WTC11 (cell line): ENCODE measurements around the gene UNCX. TPM values are rescaled to one million over a fixed set of nuclear protein-coding genes. Genes with fewer than 3 reads are reported as not detected.

Source experiments
- ATAC-seq: fragments of 200-7000 bp; cut with Tn5 transposase; 2 replicates; pipeline ENCODE4 v1.10.0; 2021; ENCODE audit warnings: mild to moderate bottlenecking, moderate library complexity
- CTCF ChIA-PET: fragments of 300-600 bp; sonication (Branson Sonifier 250); formaldehyde crosslinking; loops from one replicate; lab custom pipeline; 2021; ENCODE audit warnings: antibody characterized with exemption; lab: Charles Lee
- POLR2A ChIA-PET: fragments of 350-600 bp; sonication (Branson Sonifier 250); formaldehyde crosslinking; loops from one replicate; lab custom pipeline; 2021; ENCODE audit warnings: antibody characterized with exemption; lab: Charles Lee
- DNase-seq: peaks from one replicate; pipeline ENCODE4 v3.0.0; 2021; ENCODE audit warnings: low spot score
- H3K27ac Mint-ChIP-seq: 2 replicates; pipeline ENCODE4 v1.8.0; 2021; ENCODE audit warnings: mixed read lengths
- H3K27me3 Mint-ChIP-seq: 2 replicates; pipeline ENCODE4 v1.8.0; 2021; ENCODE audit warnings: low read depth, mild to moderate bottlenecking, moderate library complexity, mixed read lengths
- H3K36me3 Mint-ChIP-seq: 2 replicates; pipeline ENCODE4 v1.8.0; 2021; ENCODE audit warnings: mixed read lengths
- H3K4me1 Mint-ChIP-seq: 2 replicates; pipeline ENCODE4 v1.8.0; 2022; ENCODE audit warnings: mixed read lengths
- H3K4me3 Mint-ChIP-seq: 2 replicates; pipeline ENCODE4 v1.8.0; 2021; ENCODE audit warnings: mild to moderate bottlenecking, moderate library complexity, mixed read lengths
- H3K9me3 Mint-ChIP-seq: 2 replicates; pipeline ENCODE4 v1.8.0; 2021; ENCODE audit warnings: mixed read lengths
- ATF6 ChIP-seq: sonication (generic); formaldehyde crosslinking; IDR thresholded peaks from 2 replicates; pipeline ENCODE4 v1.8.1; 2023; ENCODE audit warnings: mild to moderate bottlenecking, missing genetic modification reagents
- IRF1 ChIP-seq: sonication (generic); formaldehyde crosslinking; IDR thresholded peaks from 2 replicates; pipeline ENCODE4 v1.8.0; 2023; ENCODE audit warnings: missing genetic modification reagents
- JAZF1 ChIP-seq: fragments of 250-450 bp; sonication (Bioruptor Pico); IDR thresholded peaks from 2 replicates; pipeline ENCODE4 v1.9.0; 2021; ENCODE audit warnings: moderate library complexity, mild to moderate bottlenecking, inconsistent platforms
- SMAD4 ChIP-seq: sonication (generic); formaldehyde crosslinking; IDR thresholded peaks from 2 replicates; pipeline ENCODE4 v1.8.0; 2022; ENCODE audit warnings: mild to moderate bottlenecking, missing genetic modification reagents
- ZBTB21 ChIP-seq: sonication (generic); formaldehyde crosslinking; IDR thresholded peaks from 2 replicates; pipeline ENCODE4 v1.8.1; 2023; ENCODE audit warnings: mild to moderate bottlenecking, missing genetic modification reagents, borderline replicate concordance
- ZNF263 ChIP-seq: sonication (generic); formaldehyde crosslinking; IDR thresholded peaks from 2 replicates; pipeline ENCODE4 v1.8.1; 2022; ENCODE audit warnings: low read depth, mild to moderate bottlenecking, moderate library complexity, missing genetic modification reagents
- ZNF281 ChIP-seq: sonication (generic); formaldehyde crosslinking; IDR thresholded peaks from 2 replicates; pipeline ENCODE4 v1.8.0; 2023; ENCODE audit warnings: mild to moderate bottlenecking, missing genetic modification reagents
- ZNF423 ChIP-seq: fragments of 250-450 bp; sonication (Bioruptor Pico); IDR thresholded peaks from 2 replicates; pipeline ENCODE4 v2.1.2; 2022; ENCODE audit warnings: mild to moderate bottlenecking, moderate library complexity
- total RNA-seq: library from RNA; stranded (reverse); gene quantifications from 3 replicates; pipeline ENCODE4 v1.2.3, GENCODE V29; 2021
- TF ChIP-seq, protein P1 (sequence below): sonication (generic); formaldehyde crosslinking; IDR thresholded peaks from 2 replicates; pipeline ENCODE4 v1.8.1; 2023; ENCODE audit warnings: mild to moderate bottlenecking, missing genetic modification reagents, moderate library complexity
- TF ChIP-seq, protein P2 (sequence below): sonication (generic); formaldehyde crosslinking; IDR thresholded peaks from 2 replicates; pipeline ENCODE4 v1.8.1; 2022; ENCODE audit warnings: mild to moderate bottlenecking, missing genetic modification reagents, moderate library complexity, borderline replicate concordance
- TF ChIP-seq, protein P3 (sequence below): fragments of 250-450 bp; sonication (Bioruptor Pico); IDR thresholded peaks from 2 replicates; pipeline ENCODE4 v1.9.0; 2021; ENCODE audit warnings: mild to moderate bottlenecking, borderline replicate concordance

UNCX gene
- total RNA-seq, 1 experiment from 2014 or later: not detected

DNA sequence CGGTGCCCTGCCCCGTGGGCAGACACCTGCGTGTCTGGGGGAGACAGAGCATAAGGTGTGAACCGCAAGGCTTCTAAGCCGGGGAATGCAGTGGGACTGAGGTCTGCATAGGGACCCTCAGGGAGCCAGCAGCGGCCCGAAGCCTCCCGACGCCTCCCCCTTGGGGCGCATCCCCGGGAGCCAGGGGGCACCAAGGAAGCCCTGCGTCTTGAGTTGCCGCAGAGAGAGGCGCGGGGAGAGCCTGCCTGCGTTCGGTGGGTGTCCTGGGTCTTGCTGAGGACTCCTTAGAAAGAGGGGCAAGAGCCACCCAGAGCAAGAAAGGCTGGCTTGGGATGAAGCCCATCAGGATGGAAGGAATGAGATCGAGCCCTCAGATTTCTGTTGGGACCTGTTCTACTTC lies 18.2 kb upstream of the UNCX start:
- TF ChIP-seq, protein P1, sequence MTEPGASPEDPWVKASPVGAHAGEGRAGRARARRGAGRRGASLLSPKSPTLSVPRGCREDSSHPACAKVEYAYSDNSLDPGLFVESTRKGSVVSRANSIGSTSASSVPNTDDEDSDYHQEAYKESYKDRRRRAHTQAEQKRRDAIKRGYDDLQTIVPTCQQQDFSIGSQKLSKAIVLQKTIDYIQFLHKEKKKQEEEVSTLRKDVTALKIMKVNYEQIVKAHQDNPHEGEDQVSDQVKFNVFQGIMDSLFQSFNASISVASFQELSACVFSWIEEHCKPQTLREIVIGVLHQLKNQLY: no peak
- TF ChIP-seq, protein P2, sequence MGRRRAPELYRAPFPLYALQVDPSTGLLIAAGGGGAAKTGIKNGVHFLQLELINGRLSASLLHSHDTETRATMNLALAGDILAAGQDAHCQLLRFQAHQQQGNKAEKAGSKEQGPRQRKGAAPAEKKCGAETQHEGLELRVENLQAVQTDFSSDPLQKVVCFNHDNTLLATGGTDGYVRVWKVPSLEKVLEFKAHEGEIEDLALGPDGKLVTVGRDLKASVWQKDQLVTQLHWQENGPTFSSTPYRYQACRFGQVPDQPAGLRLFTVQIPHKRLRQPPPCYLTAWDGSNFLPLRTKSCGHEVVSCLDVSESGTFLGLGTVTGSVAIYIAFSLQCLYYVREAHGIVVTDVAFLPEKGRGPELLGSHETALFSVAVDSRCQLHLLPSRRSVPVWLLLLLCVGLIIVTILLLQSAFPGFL (CRISPR knock-in tag): no peak
- TF ChIP-seq ATF6 (no peak), ZNF281 (CRISPR knock-in tag) (no peak), ZNF263 (CRISPR knock-in tag) (no peak), JAZF1 (CRISPR knock-in tag) (no peak), IRF1 (no peak), ZBTB21 (no peak)
- TF ChIP-seq, protein P3, sequence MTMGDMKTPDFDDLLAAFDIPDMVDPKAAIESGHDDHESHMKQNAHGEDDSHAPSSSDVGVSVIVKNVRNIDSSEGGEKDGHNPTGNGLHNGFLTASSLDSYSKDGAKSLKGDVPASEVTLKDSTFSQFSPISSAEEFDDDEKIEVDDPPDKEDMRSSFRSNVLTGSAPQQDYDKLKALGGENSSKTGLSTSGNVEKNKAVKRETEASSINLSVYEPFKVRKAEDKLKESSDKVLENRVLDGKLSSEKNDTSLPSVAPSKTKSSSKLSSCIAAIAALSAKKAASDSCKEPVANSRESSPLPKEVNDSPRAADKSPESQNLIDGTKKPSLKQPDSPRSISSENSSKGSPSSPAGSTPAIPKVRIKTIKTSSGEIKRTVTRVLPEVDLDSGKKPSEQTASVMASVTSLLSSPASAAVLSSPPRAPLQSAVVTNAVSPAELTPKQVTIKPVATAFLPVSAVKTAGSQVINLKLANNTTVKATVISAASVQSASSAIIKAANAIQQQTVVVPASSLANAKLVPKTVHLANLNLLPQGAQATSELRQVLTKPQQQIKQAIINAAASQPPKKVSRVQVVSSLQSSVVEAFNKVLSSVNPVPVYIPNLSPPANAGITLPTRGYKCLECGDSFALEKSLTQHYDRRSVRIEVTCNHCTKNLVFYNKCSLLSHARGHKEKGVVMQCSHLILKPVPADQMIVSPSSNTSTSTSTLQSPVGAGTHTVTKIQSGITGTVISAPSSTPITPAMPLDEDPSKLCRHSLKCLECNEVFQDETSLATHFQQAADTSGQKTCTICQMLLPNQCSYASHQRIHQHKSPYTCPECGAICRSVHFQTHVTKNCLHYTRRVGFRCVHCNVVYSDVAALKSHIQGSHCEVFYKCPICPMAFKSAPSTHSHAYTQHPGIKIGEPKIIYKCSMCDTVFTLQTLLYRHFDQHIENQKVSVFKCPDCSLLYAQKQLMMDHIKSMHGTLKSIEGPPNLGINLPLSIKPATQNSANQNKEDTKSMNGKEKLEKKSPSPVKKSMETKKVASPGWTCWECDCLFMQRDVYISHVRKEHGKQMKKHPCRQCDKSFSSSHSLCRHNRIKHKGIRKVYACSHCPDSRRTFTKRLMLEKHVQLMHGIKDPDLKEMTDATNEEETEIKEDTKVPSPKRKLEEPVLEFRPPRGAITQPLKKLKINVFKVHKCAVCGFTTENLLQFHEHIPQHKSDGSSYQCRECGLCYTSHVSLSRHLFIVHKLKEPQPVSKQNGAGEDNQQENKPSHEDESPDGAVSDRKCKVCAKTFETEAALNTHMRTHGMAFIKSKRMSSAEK: no peak
- Mint-ChIP-seq H3K27me3 (peaks cover 14% of the 10 kb centered on the region), H3K4me3 (no peak overlapping the region), H3K4me1 (no peaks in the 10 kb centered on the region), H3K27ac (no peak overlapping the region), H3K36me3 (no peaks in the 10 kb centered on the region), H3K9me3 (no peaks in the 10 kb centered on the region)
- no peak for DNase-seq
- no peak for ATAC-seq
- ChIA-PET POLR2A (no interaction called here), CTCF (no interaction called here)

DNA sequence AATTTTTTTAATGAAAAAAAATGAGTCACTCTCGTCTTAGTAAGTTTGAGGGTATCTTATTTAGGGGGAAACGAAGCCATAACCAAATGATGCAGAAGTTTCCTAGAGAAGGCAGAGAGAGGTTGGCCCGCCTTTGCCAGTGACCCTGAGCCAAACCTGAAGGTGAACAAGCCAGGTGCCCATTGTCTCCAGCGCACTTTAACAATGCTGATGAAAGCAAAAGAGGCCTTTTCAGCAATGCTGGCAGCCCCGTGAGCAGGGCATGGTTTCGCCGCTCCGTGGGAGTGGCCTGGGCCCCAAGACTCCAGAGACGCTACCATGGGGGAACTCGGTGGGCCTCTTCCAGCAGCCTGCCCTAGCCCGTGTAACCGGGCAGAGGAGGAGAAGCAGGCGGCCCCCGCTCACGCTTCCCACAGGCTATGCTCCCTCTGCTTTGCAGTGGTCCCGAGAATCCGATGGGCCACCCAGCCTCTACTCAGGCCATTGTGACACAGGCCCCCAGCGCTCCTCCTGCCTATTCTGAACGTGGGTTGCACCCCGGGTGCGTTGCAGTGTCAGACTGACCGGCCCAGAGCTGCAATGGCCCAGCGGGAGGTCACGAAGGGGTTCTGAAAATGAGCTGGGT lies 14.0 kb upstream of the UNCX start:
- ATAC-seq (peak; percentile 21; the same call in 1 of the 2 replicates), DNase-seq (no peak)
- POLR2A ChIA-PET: interaction anchor here (0.7 kb wide), 1 partner anchor 11 kb away, joined by 4 read pairs; no protein-coding TSS in a partner anchor
- Mint-ChIP-seq H3K9me3 (no peaks in the 10 kb centered on the region), H3K27me3 (peaks cover 55% of the 10 kb centered on the region), H3K27ac (no peak overlapping the region), H3K4me3 (no peak overlapping the region)
- TF ChIP-seq SMAD4 (CRISPR knock-in tag): no peak
- TF ChIP-seq ZNF423 (CRISPR knock-in tag): no peak
- TF ChIP-seq, protein P1: no peak
- TF ChIP-seq, all 79 proteins: peak for 0
- H3K36me3 Mint-ChIP-seq: no peaks in the 10 kb centered on the region
- CTCF ChIA-PET: interaction anchor here (1.1 to 2.3 kb wide), 2 partner anchors 35 to 214 kb away, joined by 4 to 5 read pairs; no protein-coding TSS in a partner anchor
- no peaks in the 10 kb centered on the region; the same call in 1 of the 2 replicates for H3K4me1 Mint-ChIP-seq
